PC-9 (cell line): ENCODE measurements around the gene COL4A1. TPM values are rescaled to one million over a fixed set of nuclear protein-coding genes. Genes with fewer than 3 reads are reported as not detected.

Experiments used
- BruUV-seq: library from RNA; stranded (reverse); fragments of 400-500 nt; replicated peaks from 2 replicates; lab custom pipeline; 2021; lab: Mats Ljungman, UMichigan
- CTCF ChIA-PET: fragments of 300-600 bp; sonication (Branson Sonifier 250); formaldehyde crosslinking; loops from one replicate; lab custom pipeline; 2022; ENCODE audit warnings: antibody characterized with exemption; lab: Charles Lee
- POLR2A ChIA-PET: fragments of 300-600 bp; sonication (Branson Sonifier 250); formaldehyde crosslinking; loops from one replicate; lab custom pipeline; 2022; ENCODE audit warnings: antibody characterized with exemption; ENCODE audit not compliant: unreplicated experiment; lab: Charles Lee
- DNase-seq, 2 experiments: peaks; one replicate each; pipeline versions ENCODE4 v3.0.0 to v3.0.0-alpha.2; 2015 to 2022; ENCODE audit warnings: mixed read lengths in 1 of 2
- H2AFZ ChIP-seq: fragments of 200-600 bp; sonication (generic); 2 replicates; pipeline ENCODE4 v1.8.1; 2017; ENCODE audit warnings: antibody characterized with exemption
- H3F3A ChIP-seq: fragments of 200-600 bp; sonication (generic); 2 replicates; pipeline ENCODE4 v1.8.1; 2017; ENCODE audit warnings: antibody characterized with exemption, mild to moderate bottlenecking, low read depth; ENCODE audit not compliant: insufficient read depth
- H3K27ac ChIP-seq: fragments of 200-600 bp; sonication (generic); 2 replicates; pipeline ENCODE4 v1.6.1; 2016; ENCODE audit warnings: mixed run types
- H3K27me3 ChIP-seq: fragments of 200-600 bp; sonication (generic); 2 replicates; pipeline ENCODE4 v1.6.1; 2016; ENCODE audit warnings: low read depth, mixed run types; ENCODE audit not compliant: insufficient read depth
- H3K36me3 ChIP-seq: fragments of 200-600 bp; sonication (generic); 2 replicates; pipeline ENCODE4 v1.6.1; 2016; ENCODE audit warnings: low read depth, mixed run types
- H3K4me1 ChIP-seq: fragments of 200-600 bp; sonication (generic); replicated peaks from 2 replicates; pipeline ENCODE4 v1.6.1; 2016; ENCODE audit warnings: mixed run types; ENCODE audit not compliant: insufficient read depth
- H3K4me2 ChIP-seq: fragments of 200-600 bp; sonication (generic); 2 replicates; pipeline ENCODE4 v1.6.1; 2017; ENCODE audit warnings: mixed run types
- H3K4me3 ChIP-seq: fragments of 200-600 bp; sonication (generic); 2 replicates; pipeline ENCODE4 v1.6.1; 2016; ENCODE audit warnings: mixed run types
- H3K79me2 ChIP-seq: fragments of 200-600 bp; sonication (generic); 2 replicates; pipeline ENCODE4 v1.6.1; 2017; ENCODE audit warnings: low read depth, mixed run types
- H3K9me2 ChIP-seq: fragments of 200-600 bp; sonication (generic); 2 replicates; pipeline ENCODE4 v1.8.1; 2017; ENCODE audit warnings: mild to moderate bottlenecking; ENCODE audit not compliant: insufficient read depth
- H3K9me3 ChIP-seq: fragments of 200-600 bp; sonication (generic); 2 replicates; pipeline ENCODE4 v1.8.1; 2016; ENCODE audit warnings: low read depth; ENCODE audit not compliant: insufficient read depth
- H4K20me1 ChIP-seq: fragments of 200-600 bp; sonication (generic); 2 replicates; pipeline ENCODE4 v1.8.1; 2017; ENCODE audit not compliant: insufficient read depth
- CTCF ChIP-seq: fragments of 200-600 bp; sonication (generic); conservative IDR thresholded peaks from 2 replicates; pipeline ENCODE4 v1.6.1; 2017; ENCODE audit warnings: mixed run types, antibody characterized with exemption, mild to moderate bottlenecking, moderate library complexity
- EZH2 ChIP-seq: fragments of 200-600 bp; sonication (generic); IDR thresholded peaks from 2 replicates; pipeline ENCODE4 v1.8.0; 2017; ENCODE audit warnings: antibody characterized with exemption, low read depth
- intact Hi-C: fragments of 100-400 bp; cut with micrococcal nuclease; formaldehyde crosslinking; loops from one replicate; pipeline ENCODE4 v1.10.0; 2022; ENCODE audit not compliant: unreplicated experiment
- total RNA-seq: library from RNA; stranded (reverse); gene quantifications from 2 replicates; pipeline ENCODE4 v1.2.3, GENCODE V29; 2021

Gene COL4A1
- total RNA-seq, 1 experiment from 2014 or later = 24.5 TPM

GRCh38 chr13:110276553-110276950, 30.4 kb downstream of the COL4A1 start:
- Histone ChIP-seq H3K36me3 (no peaks in the 10 kb centered on the region), H3K9me3 (peaks cover 4% of the 10 kb centered on the region; the same call in 1 of the 2 replicates), H3K27ac (no peak overlapping the region), H3K79me2 (no peaks in the 10 kb centered on the region), H3F3A (no peaks in the 10 kb centered on the region), H3K9me2 (no peaks in the 10 kb centered on the region), H4K20me1 (no peaks in the 10 kb centered on the region), H2AFZ (no peak overlapping the region), H3K4me3 (no peak overlapping the region), H3K27me3 (no peaks in the 10 kb centered on the region), H3K4me2 (no peak overlapping the region), H3K4me1 (peaks cover 23% of the 10 kb centered on the region)
- no TSS peak for BruUV-seq
- TF ChIP-seq CTCF = no peak
- no peak for TF ChIP-seq EZH2
- no peak for DNase-seq
- ChIA-PET POLR2A (no interaction called here), CTCF (no interaction called here)
- intact Hi-C loops = no loop called here

- H3F3A ChIP-seq = no peaks in the 10 kb centered on the region
- ChIA-PET POLR2A (no interaction called here), CTCF (no interaction called here)
- no TSS peak for BruUV-seq
- no peaks in the 10 kb centered on the region for H3K27me3 ChIP-seq
- TF ChIP-seq CTCF (no peak), EZH2 (no peak)
- no peak overlapping the region for H3K27ac ChIP-seq
- intact Hi-C loops = no loop called here
- no peaks in the 10 kb centered on the region for H3K36me3 ChIP-seq
- H3K9me2 ChIP-seq = no peaks in the 10 kb centered on the region
- no peak overlapping the region for H3K4me3 ChIP-seq
- no peaks in the 10 kb centered on the region for H4K20me1 ChIP-seq
- no peaks in the 10 kb centered on the region for H3K79me2 ChIP-seq
- H3K4me1 ChIP-seq = peaks cover 23% of the 10 kb centered on the region
- no peak for DNase-seq
- H3K9me3 ChIP-seq = peaks cover 4% of the 10 kb centered on the region; the same call in 1 of the 2 replicates
- H3K4me2 ChIP-seq = no peak overlapping the region
- no peak overlapping the region for H2AFZ ChIP-seq
Measured at GRCh38 chr13:110275931-110276552, 30.9 kb downstream of the COL4A1 start.

- intact Hi-C loops = no loop called here
- Histone ChIP-seq H3K27ac (no peak overlapping the region), H3K9me2 (no peaks in the 10 kb centered on the region), H3K79me2 (no peaks in the 10 kb centered on the region), H3K36me3 (no peaks in the 10 kb centered on the region), H2AFZ (no peak overlapping the region), H3K4me1 (peaks cover 23% of the 10 kb centered on the region), H3K9me3 (peaks cover 4% of the 10 kb centered on the region; the same call in 1 of the 2 replicates), H3K4me3 (no peak overlapping the region), H3F3A (no peaks in the 10 kb centered on the region), H3K4me2 (no peak overlapping the region), H3K27me3 (no peaks in the 10 kb centered on the region), H4K20me1 (no peaks in the 10 kb centered on the region)
- no peak for DNase-seq
- TF ChIP-seq EZH2 (no peak), CTCF (no peak)
- no TSS peak for BruUV-seq
- ChIA-PET POLR2A (no interaction called here), CTCF (no interaction called here)
Measured at GRCh38 chr13:110274687-110275086, 32.3 kb downstream of the COL4A1 start.
